ENCODE results near the gene MRGPRF.

The MRGPRF gene, protein sequence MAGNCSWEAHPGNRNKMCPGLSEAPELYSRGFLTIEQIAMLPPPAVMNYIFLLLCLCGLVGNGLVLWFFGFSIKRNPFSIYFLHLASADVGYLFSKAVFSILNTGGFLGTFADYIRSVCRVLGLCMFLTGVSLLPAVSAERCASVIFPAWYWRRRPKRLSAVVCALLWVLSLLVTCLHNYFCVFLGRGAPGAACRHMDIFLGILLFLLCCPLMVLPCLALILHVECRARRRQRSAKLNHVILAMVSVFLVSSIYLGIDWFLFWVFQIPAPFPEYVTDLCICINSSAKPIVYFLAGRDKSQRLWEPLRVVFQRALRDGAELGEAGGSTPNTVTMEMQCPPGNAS

DNA sequence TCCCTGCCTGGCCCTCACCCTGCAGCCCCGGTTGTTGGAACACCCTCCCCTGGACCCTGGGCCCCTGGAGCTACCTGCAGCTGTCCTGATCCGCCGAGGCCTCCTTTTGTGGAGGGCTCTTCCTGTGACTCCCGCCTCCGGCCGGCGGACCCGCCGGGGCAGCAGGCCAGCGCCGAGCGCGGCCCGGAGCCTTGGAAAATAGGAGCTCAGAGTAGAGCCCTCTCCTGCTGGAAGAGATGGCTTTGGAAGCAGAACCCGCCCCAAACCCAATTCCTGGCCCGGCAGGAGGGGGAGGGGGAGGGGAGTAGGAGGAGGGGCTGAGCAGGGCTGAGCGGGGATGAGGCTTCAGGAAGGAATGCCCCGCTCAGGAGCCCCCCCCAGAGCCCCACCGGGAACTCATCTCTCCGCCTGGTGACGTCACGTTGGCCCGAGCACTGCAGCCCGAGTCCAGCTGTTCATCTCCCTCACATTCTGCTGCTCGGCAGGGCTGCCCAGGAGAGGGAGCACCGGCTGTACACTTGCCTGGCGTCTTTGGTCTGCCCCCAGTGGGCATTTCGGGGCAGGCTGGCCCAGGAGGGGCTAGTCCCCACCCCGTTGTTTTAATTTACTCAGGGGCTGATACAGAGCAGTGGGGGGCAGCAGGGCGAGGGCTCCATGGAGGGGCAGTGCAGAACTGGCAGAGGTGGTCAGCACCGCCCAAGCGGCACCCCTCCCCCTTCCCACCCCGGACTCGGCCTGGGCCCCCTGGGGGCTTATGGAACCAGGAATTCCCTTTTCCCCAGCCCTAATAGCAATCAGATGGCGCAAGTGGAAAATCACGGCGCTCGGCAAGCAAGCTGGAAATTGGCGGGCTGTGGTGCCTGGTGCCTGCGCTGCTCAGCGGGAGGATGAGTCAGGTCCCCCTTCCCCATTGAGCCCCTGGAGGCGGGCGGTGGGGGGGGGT is at the start of gene MRGPRF:
Gene MRGPRF (minus strand): TSS at position 238 of the 943 bp plus-strand sequence. CDS start 3,345 bp downstream, outside the sequence.
- no peak for DNase-seq

DNA sequence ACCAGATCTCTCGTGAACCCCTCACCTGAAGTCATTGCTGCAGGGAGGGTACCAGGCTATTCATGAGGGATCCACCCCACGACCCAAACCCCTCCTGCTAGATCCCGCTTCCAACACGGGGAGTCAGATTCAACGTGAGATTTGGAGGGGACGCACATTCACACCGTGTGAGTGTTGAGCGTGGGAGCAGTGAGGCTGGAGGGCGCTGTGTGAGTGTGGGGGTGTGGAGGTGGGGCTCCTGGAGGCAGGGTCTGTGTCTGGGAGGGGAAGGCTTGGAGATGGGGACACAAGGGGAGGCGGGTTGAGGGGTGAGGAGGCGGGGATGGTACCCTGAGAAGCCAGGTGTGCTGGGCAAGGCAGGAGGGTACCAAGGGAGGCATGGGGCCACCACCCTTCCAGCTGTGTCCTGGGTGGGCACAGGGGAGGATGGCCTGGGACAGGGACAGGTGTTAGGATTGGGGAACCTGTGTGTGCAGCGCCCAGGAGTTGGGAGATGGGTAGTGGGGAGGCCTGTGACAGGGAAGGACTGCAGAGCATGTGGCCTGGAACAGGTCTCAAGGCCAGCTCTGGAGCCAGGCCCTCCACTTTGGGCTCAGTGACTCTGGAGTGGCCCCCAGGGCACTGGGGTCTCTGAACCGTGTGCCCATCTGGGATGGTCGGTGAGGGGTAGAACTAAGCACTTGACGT is 49.3 kb upstream of the MRGPRF start:
- DNase-seq = no peak

DNA sequence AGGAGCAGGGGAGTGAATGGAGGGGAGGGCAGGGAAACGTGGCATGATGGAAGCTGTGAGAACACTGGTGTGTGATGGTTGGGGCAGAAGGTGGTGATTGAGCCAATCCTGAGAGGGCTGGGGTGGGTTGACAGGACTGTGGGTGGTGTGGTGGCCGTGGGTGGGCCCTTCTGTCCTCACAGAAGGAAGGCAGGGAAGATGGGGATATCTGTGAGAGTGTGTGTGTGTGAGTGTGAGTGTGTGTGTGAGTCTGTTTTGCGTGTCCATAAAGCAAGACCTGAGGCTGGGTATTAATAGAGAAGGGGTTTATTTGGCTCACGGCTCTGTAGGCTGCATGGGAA is 48.6 kb upstream of the MRGPRF start:
- DNase-seq = no peak

DNA sequence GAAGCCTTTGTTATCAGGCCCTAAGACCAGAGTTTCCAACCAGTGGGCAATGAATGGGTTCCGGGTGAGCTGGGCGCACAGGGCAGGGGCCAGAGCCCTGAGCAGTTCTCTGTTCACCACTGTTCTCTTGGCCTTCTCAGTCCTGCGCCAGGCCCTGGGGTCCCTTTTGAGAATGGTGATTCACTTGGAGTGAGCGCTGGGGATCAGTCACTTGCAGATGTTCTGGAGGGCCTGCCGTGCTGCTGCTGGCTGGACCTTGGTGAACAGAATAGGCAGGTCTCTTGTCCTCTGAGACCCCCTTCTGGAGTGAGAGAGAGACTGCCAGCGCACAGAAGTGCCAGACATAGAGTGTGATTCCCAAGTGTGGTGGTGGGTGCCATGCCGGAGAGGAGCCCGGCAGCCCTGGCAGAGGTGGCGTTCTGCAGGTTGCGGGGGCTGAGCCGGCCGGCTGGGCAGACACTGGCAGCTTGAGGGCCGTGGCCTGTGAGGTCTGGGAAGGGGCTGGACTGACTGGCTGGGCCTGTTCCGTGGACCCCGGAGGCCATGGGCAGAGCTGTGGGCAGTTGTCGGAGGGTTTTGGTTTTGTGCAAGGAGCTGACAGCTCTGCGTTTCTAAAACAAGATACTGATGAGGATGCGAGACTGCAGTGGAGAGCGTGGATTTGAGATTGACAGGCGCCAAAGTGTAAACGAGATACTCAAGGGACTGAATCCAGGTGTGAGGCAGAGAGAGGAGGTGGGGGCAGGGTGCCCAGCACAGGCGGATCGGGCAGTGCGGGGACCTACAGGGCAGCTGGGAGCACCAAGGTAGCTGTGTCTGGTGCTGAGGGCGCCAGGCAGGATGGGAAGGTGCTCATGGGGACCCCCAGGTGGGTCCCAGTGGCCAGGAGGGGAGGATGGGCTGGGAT is 48.0 kb upstream of the MRGPRF start:
- no peak for DNase-seq

DNA sequence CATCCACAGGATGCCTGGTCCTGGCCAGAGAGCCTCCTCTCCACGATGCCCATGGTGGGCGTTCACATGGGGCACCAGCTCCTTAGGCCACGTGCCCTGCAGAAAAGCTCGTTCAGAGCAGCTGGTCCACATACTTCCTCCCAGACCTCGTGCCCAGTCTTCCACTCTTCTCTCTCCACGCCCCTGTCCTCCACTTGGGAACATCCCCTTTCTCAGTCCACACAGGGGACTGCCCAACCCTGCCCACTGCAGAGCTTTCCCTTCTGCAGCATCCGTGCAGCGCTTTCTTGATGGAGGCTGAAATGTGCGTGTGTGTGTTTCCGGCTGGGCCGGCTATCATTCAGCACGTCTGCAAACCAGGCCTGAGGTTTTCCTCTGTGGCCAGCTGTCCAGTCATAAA is 46.9 kb upstream of the MRGPRF start:
- no peak for DNase-seq

DNA sequence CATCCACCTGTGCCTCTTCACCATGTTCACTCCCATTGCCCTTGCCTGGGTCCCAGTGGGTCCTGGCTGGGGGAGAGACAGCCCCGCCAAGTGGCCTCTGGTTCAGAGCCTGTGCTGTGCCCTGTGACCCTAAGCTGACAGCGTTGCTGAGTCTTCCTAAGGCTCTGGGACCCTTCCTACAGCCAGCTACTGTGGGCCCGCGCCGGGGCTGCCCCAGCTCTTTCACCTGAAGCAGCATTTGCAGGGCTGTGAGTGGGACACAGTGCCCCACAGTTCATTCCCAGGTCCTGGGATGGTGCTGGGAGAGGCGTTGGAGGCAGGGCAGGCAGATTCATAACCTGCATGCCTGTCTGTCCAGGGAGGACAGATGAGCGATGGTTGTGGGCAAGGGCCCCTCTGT is 46.4 kb upstream of the MRGPRF start:
- no peak for DNase-seq

DNA sequence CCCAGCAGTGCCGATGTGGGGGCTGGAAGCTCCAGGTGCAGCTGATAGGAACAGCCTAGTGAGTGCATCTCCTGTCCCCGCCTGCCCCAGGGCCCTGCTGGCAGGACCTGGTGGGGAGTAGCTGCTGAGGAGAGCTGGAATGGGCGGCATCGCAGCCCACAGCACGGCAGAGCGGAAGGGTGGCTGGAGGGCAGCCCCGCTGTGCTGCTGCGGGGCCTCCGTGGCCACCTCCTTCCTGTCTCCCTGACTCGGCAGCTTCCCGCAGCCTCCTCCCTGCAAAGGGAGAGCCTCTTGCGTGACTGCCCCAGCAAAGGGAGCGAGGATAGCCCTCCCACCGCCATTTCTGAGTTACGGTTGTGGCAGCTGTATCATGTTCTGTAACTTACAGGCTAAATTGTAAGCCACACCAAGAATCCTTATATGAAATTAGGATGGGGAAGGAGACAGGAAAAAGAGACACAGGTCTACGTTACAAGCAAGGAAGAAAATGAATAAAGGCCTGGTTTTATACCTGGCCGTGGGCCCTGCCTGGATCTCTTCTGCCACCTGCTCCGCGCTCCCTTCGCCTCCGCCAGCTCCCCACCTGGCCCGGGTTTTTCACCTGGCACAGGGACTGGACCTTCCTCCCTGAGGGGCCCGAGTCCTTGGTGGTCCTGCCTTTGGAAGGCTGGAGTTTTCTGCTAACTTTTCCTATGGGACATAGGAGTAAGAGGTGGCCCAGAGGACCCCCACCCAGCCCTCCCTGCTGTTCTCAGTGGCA is 45.6 kb upstream of the MRGPRF start:
- no peak for DNase-seq

DNA sequence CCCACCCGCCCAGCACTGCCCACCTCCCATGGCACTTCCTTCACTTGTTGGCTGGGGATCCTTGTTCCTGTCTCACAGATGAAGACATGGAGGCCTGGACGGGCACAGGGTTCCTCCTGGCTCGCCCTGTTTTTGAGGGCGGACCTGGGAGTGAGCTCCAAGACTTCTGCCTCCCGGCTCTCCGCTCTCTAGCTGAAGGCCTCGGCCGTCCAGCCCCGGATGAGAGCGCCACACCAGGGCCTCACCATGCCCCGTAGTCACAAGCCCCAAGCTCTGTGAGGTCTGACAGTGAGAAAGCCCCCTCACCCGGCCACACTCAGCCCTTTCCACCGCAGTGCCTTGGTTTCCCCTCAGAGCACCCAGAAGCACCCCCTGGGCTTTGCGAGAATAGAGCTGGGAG is 44.8 kb upstream of the MRGPRF start:
- no peak for DNase-seq

DNA sequence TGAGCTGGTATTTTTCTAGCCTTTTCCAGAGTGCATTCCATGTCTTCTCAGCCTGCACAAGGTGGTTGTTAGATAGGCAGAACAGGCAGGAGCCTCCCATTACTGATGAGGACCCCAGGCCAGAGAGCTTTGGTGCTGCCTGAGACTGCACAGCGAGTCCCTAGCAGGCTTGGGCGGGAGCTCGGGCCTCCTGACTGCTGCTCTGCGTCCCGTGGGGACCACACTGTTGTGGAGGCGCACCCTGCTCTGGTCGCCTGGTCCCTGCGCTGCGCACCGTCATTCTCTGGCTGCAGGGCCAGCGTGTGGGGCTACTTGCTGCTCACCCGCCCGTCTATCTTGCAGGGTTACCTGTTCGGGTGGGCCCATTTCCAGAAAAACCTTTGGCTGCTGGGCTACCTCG is 44.2 kb upstream of the MRGPRF start:
- DNase-seq = no peak

DNA sequence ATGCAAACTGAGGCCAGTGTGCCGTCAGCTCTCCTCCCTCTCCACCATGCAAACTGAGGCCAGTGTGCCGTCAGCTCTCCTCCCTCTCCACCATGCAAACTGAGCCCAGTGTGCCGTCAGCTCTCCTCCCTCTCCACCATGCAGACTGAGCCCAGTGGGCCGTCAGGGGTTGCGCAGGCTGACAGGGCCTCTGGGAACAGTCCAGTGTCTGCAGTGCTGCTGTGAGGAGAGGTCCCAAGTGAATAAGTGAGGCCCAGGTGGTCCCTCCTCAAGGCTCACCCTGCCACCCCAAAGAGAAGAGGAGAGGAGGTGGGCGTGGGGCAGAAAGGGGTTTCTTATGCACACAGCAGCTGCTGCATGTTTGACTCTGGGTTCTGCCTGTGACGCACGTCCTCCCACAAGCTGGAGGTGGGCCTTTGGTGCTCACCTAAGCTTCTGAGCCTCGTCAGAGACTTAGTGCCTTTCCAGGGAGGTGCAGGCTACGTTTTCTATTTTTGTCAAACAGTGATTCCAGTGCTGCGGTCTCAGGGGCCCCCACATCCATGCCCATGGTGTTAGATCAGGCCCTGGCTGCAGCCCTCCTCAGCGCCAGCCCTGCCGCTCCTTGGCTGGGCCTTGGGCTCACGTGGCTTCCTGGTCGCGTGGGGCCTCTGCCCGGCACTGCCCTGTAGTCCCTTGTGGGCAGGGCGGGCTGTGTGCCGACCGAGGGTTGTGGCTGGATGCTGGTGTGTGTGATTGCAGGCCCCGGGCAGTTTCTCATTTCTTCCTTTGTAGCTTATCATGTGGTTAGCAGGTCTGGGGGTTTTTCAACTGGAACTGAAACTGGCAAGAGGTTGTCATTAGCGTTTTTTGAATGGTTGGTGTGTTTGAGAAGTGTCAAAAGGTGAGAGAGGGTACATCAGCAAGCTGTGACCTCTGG is 42.8 kb upstream of the MRGPRF start:
- no peak for DNase-seq

DNA sequence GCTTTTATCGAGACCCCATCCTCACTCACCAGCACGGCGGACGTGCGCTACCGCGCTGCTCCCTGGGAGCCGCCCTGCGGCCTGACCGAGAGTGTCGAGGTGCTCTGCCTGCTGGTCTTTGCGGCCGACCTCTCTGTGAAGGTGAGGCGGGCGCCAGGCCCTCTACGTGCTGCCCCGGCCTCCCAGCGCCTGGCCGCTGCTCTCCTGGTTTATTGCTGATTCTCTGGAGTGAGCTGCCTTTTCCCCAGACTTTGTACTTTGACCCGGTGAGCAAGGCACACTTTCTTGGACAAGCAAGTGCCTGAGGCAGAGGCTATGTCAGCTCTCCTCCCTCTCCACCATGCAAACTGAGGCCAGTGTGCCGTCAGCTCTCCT is 42.2 kb upstream of the MRGPRF start:
- DNase-seq = no peak

DNA sequence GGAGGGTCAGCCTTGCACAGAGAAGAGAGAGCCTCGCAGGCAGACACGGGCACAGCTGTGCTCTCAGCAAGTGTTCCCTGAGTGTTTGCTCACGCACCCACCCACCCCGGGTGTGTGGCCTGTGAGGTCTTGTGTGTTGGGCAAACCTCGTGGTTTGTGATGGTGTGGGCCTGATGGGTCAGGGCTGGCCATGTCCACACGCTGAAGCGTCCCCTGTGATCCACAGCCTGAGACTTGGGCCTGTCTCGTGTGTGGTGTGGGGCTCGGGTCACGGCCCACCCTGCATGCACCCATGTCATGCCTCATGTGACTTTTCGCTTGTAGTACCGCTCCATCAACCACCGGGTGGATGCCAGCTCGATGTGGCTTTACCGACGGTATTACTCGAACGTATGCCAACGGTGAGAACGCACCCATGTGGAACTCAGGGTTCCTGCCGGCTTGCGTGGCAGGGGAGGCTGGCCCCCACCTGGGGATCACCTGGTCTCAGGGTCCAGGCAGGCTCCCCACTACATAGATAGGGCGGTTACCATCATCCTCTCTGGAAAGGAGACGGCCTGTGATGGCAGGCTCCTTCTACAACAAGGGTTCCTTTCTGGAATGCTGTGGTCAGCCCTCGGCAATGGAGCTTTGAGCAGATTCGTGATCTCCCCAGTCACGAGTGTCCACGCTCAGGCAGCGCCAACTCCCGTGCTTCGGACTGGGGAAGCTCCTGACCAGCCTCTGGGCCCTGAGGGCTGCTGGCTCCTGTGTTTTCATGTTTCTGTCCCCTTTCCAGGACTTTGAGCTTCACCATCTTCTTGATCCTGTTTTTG is 41.6 kb upstream of the MRGPRF start:
- no peak for DNase-seq

DNA sequence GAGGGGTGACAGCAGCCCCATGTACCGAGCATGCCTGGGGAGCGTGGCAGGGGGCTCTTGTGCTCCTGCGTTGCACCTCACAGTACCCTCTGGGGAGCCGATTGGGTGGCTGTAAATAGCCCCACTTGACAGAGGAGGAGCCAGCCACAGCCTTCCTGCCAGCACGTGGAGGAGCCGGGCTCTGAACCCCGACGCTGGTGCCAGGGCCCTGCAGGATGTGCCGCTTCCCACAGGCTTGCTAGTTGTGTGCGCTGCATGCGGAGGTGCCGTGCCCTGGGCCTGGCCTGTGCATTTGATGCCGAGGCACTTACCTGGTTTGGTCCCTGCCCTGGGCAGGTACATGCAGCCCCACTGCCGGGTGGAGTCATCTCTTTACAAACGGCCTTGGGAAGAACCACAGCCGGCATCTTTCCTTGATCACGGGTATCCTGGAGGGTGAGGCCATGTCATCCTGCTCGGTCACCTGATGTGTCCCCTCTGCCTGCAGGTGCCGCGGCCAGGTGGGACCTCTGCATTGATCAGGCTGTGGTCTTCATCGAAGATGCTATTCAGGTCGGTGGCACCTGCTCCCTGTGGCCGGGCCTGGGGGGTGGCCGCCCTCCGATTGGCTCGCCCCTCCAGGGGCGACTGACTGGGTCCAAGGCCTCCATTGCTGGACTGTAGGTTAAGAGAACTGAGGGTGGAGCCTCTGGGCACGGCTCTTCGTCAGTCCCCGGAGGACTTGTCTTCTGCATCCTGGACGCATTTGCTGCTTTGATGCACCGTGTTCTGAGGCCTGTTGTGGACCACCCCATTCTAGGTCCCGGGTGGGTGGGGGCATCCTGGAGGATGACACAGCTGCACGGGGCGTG is 40.7 kb upstream of the MRGPRF start:
- DNase-seq = no peak

DNA sequence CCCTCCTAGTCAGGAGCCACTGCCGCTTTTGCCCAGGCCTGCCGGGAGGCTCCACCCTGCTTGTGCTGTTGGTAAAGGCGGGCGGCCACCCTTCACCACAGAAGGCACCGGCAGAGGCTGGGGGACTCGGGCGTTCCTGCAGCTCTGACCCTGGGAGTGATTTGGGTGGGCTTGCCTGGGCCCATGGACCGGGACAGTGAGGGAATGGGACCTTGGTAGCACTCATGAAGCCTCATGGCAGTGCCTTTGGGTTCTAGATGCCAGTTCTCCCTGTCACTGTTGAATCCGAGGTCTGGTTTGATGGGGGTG is 40.1 kb upstream of the MRGPRF start:
- no peak for DNase-seq

DNA sequence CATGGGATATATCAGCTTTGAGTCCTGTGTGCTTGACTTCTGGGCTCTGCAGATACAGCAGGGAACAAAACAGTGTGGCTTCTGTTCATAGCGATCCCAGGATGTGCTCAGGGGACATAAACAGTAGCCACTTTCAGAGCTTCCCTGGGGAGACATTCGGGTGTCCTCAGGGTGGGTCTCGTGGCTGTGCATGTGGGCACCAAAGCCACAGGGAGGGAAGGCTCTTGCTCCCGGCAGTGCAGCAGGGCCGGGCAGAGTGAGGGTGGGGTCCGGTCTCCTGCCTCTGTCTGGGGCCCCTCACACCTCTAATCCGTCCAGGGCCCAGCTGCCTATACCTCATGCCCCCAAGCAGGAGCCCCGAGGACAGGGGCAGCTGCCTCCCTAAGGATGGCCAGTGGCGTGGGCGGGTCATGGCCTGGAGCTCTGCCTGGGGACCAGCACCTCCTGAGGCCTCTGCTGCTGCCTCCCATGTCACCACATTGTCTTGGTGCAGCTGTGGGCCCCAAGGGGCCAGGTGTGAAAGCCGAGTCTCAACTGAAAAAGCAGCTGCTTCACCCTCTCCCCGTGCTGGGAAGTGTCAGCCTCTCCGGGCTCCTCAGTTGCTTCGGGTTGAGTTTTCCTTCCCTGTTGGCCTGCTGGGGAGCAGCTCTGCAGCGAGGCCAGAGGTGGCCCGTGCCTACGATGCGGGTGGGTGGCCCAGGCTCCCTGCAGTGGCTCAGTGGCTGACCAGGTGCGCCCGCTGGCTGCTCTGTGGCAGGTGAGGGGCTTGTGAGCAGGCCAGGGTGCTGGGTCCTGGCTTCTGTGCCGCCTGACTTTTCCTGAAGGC is 39.5 kb upstream of the MRGPRF start:
- no peak for DNase-seq

DNA sequence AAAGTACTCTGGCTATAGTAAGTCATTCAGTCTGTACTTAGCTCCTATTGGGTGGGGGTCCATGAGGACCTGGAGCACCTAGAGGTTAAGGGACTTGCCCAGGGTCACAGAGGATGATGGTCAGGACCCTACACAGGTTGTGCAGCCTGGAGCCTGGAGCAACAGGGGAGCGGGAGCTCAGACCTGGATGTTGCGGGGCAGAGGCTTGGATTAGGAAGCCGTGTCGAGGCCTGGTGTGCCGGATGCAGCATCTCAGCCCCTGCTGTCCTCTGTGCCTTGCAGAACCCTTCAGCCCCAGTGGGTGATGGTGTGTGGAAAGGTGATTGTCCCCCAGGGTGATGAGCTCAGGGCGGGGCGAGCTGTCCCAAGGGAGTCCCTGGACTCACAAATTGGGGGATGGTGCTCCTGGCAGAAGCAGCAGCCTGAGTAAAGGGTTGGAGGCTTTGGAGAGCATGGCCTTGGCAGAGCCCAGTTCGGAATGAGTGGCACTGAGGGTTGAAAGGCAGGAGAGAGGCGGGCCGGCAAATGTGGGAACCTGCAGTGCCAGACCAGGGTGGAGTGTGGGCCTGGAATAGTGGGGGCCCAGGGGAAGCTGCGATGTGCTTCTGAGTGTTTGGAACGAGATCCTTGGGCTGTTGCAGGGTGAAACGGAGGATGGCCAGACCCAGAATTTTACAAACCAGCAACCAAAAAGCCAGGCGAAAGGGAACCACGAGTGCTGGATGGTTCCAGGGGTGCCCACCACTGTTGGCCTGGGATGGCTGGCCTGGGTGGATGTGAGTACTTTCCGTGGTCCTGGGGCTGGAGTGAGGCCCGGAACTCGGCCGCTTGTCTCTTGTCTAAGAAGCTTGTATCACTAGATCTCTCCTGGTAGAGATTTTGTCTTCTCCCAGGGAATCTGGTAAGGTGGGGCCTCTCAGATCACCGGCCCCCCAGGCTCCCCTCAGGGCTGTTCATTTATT is 38.6 kb upstream of the MRGPRF start:
- no peak for DNase-seq

Measured in activated CD8-positive, alpha-beta memory T cell treated with anti-CD3 and anti-CD28 coated beads, Interleukin-2, amount 50 U/mL, for 4 hours (primary cell).